ENCODE data around the gene INO80E.
"Not testable (repeated sequence)": the region's sequence is repeated elsewhere in the genome, so short reads cannot be mapped to it uniquely, and the experiment has no call there.

INO80E gene

GRCh38 chr16:30032083-30032819 is 36.2 kb downstream of the INO80E start:
- H3K27me3 ChIP-seq (ENCODE audit: low read depth, low read length): peaks cover 5% of the 10 kb centered on the region; the same call in 1 of the 2 replicates
- H3K4me2 ChIP-seq (ENCODE audit: low read length): 0 out of 2 replicates have a peak overlapping the region, but pooled peaks have one; percentile 25
- H3K4me3 ChIP-seq (ENCODE audit: low read length): no peak overlapping the region
- H2AFZ ChIP-seq (ENCODE audit: low read depth, low read length): no peak overlapping the region
- H4K20me1 ChIP-seq (ENCODE audit: insufficient read depth, low read length): no peaks in the 10 kb centered on the region
- H3K27ac ChIP-seq (ENCODE audit: low read length): no peak overlapping the region
- H3K4me1 ChIP-seq (ENCODE audit: low read length): peaks cover 9% of the 10 kb centered on the region
- TF ChIP-seq CTCF (IDR thresholded peaks at IDR 0.05; ENCODE audit: low read depth, low read length) (peak; percentile 95), EZH2phosphoT487 (IDR thresholded peaks at IDR 0.05; ENCODE audit: low read depth) (no peak)
- H3K79me2 ChIP-seq (ENCODE audit: low read length): no peaks in the 10 kb centered on the region
- H3K9ac ChIP-seq (ENCODE audit: low read length): no peak overlapping the region
- no peaks in the 10 kb centered on the region for H3K9me3 ChIP-seq (ENCODE audit: insufficient read depth, low read length)
- H3K36me3 ChIP-seq (replicated peaks; ENCODE audit: low read depth, low read length): no peaks in the 10 kb centered on the region

- no peak overlapping the region for H2AFZ ChIP-seq (ENCODE audit: low read depth, low read length)
- peaks cover 9% of the 10 kb centered on the region for H3K4me1 ChIP-seq (ENCODE audit: low read length)
- H3K9ac ChIP-seq (ENCODE audit: low read length): no peak overlapping the region
- no peaks in the 10 kb centered on the region for H3K36me3 ChIP-seq (replicated peaks; ENCODE audit: low read depth, low read length)
- no peaks in the 10 kb centered on the region for H3K79me2 ChIP-seq (ENCODE audit: low read length)
- H3K9me3 ChIP-seq (ENCODE audit: insufficient read depth, low read length): no peaks in the 10 kb centered on the region
- no peak overlapping the region for H3K4me2 ChIP-seq (ENCODE audit: low read length)
- H3K27ac ChIP-seq (ENCODE audit: low read length): no peak overlapping the region
- H3K27me3 ChIP-seq (ENCODE audit: low read depth, low read length): peaks cover 5% of the 10 kb centered on the region; the same call in 1 of the 2 replicates
- no peak overlapping the region for H3K4me3 ChIP-seq (ENCODE audit: low read length)
- no peak for TF ChIP-seq CTCF (IDR thresholded peaks at IDR 0.05; ENCODE audit: low read depth, low read length)
- no peak for TF ChIP-seq EZH2phosphoT487 (IDR thresholded peaks at IDR 0.05; ENCODE audit: low read depth)
- no peaks in the 10 kb centered on the region for H4K20me1 ChIP-seq (ENCODE audit: insufficient read depth, low read length)
Measured at GRCh38 chr16:30033270-30033669, 37.2 kb downstream of the INO80E start.

GRCh38 chr16:30040221-30040620 is 44.2 kb downstream of the INO80E start:
- H4K20me1 ChIP-seq (ENCODE audit: insufficient read depth, low read length): no peaks in the 10 kb centered on the region

GRCh38 chr16:30040690-30041089 is 44.6 kb downstream of the INO80E start:
- H3K36me3 ChIP-seq (replicated peaks; ENCODE audit: low read depth, low read length); H3K27me3 ChIP-seq (ENCODE audit: low read depth, low read length); H3K27ac ChIP-seq (ENCODE audit: low read length); H3K9me3 ChIP-seq (ENCODE audit: insufficient read depth, low read length); H3K9ac ChIP-seq (ENCODE audit: low read length); H3K4me3 ChIP-seq (ENCODE audit: low read length); H3K4me1 ChIP-seq (ENCODE audit: low read length); H2AFZ ChIP-seq (ENCODE audit: low read depth, low read length); H4K20me1 ChIP-seq (ENCODE audit: insufficient read depth, low read length); H3K4me2 ChIP-seq (ENCODE audit: low read length); H3K79me2 ChIP-seq (ENCODE audit: low read length): not testable (repeated sequence)

More at GRCh38 chr16:30040221-30040620, 44.2 kb downstream of the INO80E start:
- Histone ChIP-seq H3K4me1 (ENCODE audit: low read length) (peaks cover 2% of the 10 kb centered on the region), H3K4me3 (ENCODE audit: low read length) (no peak overlapping the region), H3K27ac (ENCODE audit: low read length) (no peak overlapping the region), H3K79me2 (ENCODE audit: low read length) (no peaks in the 10 kb centered on the region), H2AFZ (ENCODE audit: low read depth, low read length) (no peak overlapping the region), H3K4me2 (ENCODE audit: low read length) (no peak overlapping the region), H3K9me3 (ENCODE audit: insufficient read depth, low read length) (no peaks in the 10 kb centered on the region), H3K36me3 (replicated peaks; ENCODE audit: low read depth, low read length) (no peaks in the 10 kb centered on the region), H3K9ac (ENCODE audit: low read length) (no peak overlapping the region), H3K27me3 (ENCODE audit: low read depth, low read length) (no peaks in the 10 kb centered on the region)
- TF ChIP-seq EZH2phosphoT487 (IDR thresholded peaks at IDR 0.05; ENCODE audit: low read depth) (no peak), CTCF (IDR thresholded peaks at IDR 0.05; ENCODE audit: low read depth, low read length) (no peak)

Data from OCI-LY3 (cell line).